ENCODE data around the gene DOK6.
"Not testable (repeated sequence)": the region's sequence is repeated elsewhere in the genome, so short reads cannot be mapped to it uniquely, and the experiment has no call there.

Gene DOK6

GRCh38 chr18:69631281-69631680 lies 230.6 kb downstream of the DOK6 start:
- DNase-seq = no peak

- no peak for DNase-seq
These were observed 234.8 kb downstream of the DOK6 start for GRCh38 chr18:69635482-69635881.

DNA sequence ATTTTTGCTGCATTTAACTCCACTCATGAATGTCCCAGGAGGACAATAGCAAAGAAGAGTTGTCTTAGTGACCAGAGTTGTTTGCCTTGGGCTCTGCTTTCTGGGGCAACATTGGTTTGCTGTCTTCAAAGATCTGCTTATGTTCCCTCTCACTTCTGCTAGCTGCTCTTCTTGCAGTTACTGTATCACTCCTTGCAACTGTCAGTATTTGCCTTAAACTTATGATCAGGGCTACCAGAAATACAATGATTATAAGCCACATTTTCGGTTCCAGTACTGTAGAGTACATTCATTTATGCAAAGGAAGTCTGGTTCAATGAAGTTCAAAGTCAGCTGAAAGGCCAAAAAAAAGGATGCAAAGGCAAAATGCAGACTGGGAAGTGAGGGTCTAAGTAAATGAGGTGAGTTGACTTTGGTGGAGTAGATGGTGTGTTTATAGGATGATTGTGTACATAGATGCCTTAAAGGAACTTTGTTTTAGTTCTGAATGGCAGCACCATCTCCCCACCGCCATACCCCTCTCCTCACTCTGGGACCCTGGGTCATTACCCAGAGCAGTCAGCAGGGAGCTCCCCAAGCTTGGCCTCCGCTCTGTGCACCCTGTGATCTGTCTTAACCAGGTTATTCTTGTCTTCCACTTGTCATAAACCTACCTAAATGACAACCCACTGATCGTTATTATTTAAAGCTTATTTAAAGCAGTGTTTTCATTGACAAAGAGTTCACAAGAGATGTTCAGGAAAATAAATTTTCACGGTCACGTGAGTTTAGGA lies 236.0 kb downstream of the DOK6 start:
- DNase-seq = no peak

DNA sequence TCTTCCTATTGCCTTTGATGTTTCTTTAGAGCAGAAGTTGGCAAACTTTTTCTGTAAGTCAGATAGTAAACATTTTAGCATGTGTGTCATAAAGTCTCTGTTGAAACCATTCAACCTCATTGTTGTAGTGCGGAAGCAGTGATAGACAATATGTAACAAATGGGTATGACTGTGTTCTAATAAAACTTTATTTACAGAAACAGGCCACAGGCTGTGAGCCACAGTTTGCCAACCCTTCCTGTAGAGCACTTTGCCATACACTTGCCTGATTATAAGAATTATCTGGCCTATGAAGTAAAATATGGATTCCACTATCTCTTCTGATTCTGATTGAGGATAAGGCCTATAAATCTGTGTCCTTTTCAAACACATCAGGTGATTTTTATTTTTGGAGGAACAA lies 237.4 kb downstream of the DOK6 start:
- no peak for DNase-seq

- DNase-seq = no peak
These were observed 247.0 kb downstream of the DOK6 start for GRCh38 chr18:69647702-69648101.

GRCh38 chr18:69648486-69648885 lies 247.8 kb downstream of the DOK6 start:
- DNase-seq = no peak

- no peak for DNase-seq
These were observed 249.0 kb downstream of the DOK6 start for GRCh38 chr18:69649684-69650083.

DNA sequence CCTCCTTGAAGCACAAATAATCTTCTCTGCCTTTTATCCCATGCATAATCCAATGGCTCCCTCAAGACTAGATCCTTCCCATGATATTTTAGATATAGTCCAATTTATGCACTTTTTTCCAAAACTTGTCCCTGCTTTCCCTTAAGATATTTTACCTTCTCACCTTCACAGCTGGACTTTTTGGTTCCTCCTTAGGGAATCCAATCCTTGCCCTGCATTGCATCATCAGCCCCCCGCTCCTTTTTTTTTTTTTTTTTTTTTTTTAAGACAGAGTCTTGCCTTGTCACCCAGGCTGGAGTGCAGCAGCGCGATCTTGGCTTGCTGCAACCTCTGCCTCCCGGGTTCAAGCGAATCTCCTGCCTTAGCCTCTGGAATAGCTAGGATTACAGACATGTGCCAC lies 250.6 kb downstream of the DOK6 start:
- DNase-seq = no peak

GRCh38 chr18:69655816-69656215 lies 255.1 kb downstream of the DOK6 start:
- no peak for DNase-seq

DNA sequence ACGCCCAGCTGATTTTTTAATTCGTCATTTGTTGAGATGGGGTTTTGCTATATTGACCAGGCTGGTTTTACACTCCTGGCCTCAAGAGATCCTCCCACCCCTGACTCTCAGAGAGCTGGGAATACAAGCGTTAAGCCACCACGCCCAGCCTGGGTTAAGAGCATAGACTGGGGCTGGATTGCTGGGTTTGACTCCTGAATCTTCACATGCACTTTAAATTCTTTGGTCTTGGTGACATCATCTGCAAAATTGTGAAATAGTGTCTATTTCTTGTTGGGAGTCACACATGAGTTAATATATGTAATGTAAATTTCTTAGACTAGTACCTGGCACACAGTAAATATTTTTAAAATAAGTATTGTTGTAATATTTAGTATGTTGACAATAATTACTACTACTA lies 257.4 kb downstream of the DOK6 start:
- DNase-seq = no peak

DNA sequence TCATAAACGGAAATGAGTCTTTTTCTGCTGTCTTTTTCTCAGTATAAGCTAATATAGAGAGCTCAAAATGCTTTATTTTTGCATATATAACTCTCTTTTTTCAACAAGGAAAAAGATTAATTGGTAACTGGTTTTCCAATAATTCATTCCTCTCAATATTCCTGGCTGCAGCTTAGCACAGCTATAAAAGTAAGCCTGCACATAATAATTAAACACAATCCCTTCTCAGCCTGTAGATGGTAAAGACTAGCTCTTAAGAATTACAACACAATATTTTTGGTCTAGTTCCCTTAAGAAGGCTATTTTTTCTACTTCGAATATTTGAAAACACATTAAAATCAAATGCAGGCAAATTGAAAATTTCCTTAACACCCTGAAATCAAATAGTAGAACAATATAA lies 258.0 kb downstream of the DOK6 start:
- DNase-seq = no peak

DNA sequence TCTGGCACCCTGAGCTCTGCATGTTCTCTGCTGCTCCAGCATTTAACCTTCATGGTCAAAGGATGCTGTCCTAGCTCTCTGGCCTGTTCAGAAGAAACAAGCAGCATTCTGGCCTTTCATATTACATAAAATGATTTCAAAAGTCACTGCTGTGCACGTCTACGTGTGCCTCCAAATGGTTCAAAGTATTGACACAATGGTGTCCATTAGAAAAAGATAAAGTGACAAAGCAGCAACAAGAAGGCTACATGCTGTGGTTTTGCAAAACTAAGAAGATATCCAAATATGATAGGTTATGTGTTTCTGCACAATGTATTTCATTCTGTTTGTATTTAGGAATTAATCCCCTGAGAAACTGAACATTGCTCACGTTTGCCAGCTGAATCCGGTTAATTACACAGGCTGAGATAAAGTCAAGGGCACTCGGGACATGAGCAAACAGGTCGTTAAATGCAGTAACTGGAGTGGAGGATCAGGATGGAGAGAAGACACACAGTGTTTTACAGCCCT lies 258.5 kb downstream of the DOK6 start:
- no peak for DNase-seq

DNA sequence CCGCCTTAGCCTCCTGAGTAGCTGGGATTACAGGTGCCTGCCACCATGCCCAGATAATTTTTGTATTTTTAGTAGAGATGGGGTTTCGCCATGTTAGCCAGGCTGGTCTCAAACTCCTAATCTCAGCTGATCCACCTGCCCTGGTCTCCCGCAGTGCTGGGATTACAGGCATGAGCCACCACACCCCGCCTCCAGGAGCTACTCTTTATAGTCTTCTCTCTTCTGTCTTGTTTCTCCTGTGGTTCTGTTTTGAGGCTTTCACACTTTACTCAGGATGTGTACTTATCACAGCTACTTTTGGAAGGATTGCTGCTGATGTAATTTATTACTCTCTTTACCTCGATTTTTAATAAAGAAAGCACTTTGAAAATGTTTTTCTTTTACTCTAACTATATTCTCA lies 261.4 kb downstream of the DOK6 start:
- not testable (repeated sequence) for DNase-seq

DNA sequence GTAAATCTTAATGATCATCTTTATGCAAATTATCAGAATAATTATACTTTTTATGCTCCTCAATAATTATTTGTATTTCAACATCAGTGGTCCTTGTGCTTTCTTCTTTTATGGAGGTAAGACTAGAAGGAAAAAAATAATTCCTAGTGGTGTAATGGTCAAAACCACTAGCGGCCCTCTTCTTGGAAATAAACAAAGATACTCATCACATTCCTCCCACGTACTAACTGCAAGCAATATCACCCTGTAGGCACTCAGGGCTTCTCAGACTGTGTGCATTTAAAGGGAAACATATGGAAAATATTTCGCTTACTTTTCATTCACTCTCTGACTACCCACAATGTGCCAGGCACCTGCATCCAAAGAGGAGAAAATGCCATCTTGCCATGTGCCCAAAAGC lies 263.7 kb downstream of the DOK6 start:
- DNase-seq = no peak

GRCh38 chr18:69674292-69674877 lies 273.7 kb downstream of the DOK6 start:
- no peak for DNase-seq

GRCh38 chr18:69674966-69675365 lies 274.3 kb downstream of the DOK6 start:
- no peak for DNase-seq

DNA sequence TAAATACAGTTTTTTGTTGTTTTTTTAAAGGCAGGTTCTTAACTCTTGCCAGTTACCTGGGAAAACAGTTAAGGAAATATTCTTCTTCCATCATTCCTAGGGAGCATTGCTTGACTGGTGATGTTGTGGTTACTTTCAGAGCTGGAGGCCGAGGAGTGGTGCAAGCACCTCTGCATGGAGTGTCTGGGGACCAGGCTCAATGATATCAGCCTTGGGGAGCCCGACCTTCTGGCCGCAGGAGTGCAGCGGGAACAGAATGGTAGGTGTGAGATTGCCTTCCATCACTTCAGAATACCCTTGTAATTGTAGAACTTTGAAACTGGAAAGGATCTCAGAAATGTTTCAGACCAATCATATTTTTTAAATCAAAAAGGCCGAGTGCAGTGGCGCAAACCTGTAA lies 276.9 kb downstream of the DOK6 start:
- DNase-seq = no peak

- DNase-seq = no peak
These were observed 279.4 kb downstream of the DOK6 start for GRCh38 chr18:69680123-69680522.

- DNase-seq = no peak
These were observed 282.5 kb downstream of the DOK6 start for GRCh38 chr18:69683176-69683575.

DNA sequence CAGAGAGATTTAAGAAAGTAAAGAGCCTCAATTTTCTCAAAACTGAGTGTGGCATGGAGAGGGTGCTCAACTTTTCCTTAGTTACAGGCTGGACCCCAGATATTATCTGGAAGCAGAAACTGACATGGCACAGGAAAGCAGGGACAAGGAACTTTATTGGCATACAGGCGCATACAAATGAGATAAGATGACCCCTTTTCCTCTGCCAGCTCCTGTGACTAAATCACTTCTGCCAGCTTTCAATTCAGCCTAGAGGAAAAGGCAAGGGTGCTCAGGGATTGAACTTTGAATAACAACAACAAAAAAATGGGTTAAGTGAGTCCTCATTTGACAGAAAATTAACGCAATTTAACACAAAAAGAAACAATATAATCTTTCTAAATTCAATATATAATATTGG lies 284.1 kb downstream of the DOK6 start:
- no peak for DNase-seq

DNA sequence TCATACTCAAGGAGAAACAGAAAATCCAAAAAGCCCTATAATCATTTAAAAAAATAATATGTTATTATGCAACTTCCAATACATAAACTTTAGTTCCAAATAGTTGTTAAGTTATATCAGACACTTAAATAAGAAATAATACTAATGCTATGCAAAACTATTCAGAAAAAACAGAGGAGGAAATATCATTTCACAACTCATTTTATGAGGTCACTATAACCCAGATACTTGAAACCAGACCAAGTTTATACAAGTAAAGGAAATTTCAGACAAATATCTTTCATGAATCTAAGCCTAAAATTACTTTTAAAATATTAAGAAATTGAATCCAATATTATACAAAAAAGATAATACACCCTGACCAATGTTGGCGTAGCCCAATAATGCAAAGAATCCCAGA lies 286.2 kb downstream of the DOK6 start:
- peak; percentile 9 for DNase-seq

- peak; percentile 57 for DNase-seq
These were observed 288.6 kb downstream of the DOK6 start for GRCh38 chr18:69689121-69689759.

GRCh38 chr18:69691008-69691760 lies 290.5 kb downstream of the DOK6 start:
- no peak for DNase-seq

Measured in HCEC 1CT (cell line).